Measurements from ENCODE around the gene TTC4. TPM values are rescaled to one million over a fixed set of nuclear protein-coding genes. Genes with fewer than 3 reads are reported as not detected.

The TTC4 gene
- total and polyA plus RNA-seq, 9 donors: 23.4 to 30.8 (median 25.3) TPM

- no peak overlapping the region for H3K27ac ChIP-seq (ENCODE audit: low read length)
- H3K4me3 ChIP-seq (ENCODE audit: low read length): no peak overlapping the region
- no peaks in the 10 kb centered on the region for H3K4me1 ChIP-seq (ENCODE audit: control insufficient read depth, insufficient read depth, low read length)
- no peaks in the 10 kb centered on the region for H3K36me3 ChIP-seq (ENCODE audit: control insufficient read depth, insufficient read depth, low read length)
- H3K9me3 ChIP-seq (replicated peaks; ENCODE audit: control insufficient read depth, low read depth, low read length): no peaks in the 10 kb centered on the region
- H3K27me3 ChIP-seq (ENCODE audit: control insufficient read depth, insufficient read depth, low read length): no peaks in the 10 kb centered on the region
- WGBS (ENCODE audit: insufficient coverage): 94% methylated on average over 8 of the region's 9 CpGs
- no peak for DNase-seq
Measured at GRCh38 chr1:54701066-54701465, 14.6 kb upstream of the TTC4 start.

GRCh38 chr1:54701996-54702395 lies 13.7 kb upstream of the TTC4 start:
- DNase-seq: no peak
- Histone ChIP-seq H3K27me3 (ENCODE audit: control insufficient read depth, insufficient read depth, low read length) (no peaks in the 10 kb centered on the region), H3K4me1 (ENCODE audit: control insufficient read depth, insufficient read depth, low read length) (no peaks in the 10 kb centered on the region), H3K9me3 (replicated peaks; ENCODE audit: control insufficient read depth, low read depth, low read length) (no peaks in the 10 kb centered on the region), H3K4me3 (ENCODE audit: low read length) (no peak overlapping the region), H3K36me3 (ENCODE audit: control insufficient read depth, insufficient read depth, low read length) (no peaks in the 10 kb centered on the region), H3K27ac (ENCODE audit: low read length) (no peak overlapping the region)
- 76% methylated on average over 10 of the region's 11 CpGs for WGBS (ENCODE audit: insufficient coverage)

GRCh38 chr1:54703471-54703870 lies 12.2 kb upstream of the TTC4 start:
- Histone ChIP-seq H3K4me1 (ENCODE audit: control insufficient read depth, insufficient read depth, low read length) (no peaks in the 10 kb centered on the region), H3K4me3 (ENCODE audit: low read length) (no peak overlapping the region), H3K9me3 (replicated peaks; ENCODE audit: control insufficient read depth, low read depth, low read length) (no peaks in the 10 kb centered on the region), H3K27ac (ENCODE audit: low read length) (no peak overlapping the region), H3K27me3 (ENCODE audit: control insufficient read depth, insufficient read depth, low read length) (no peaks in the 10 kb centered on the region), H3K36me3 (ENCODE audit: control insufficient read depth, insufficient read depth, low read length) (no peaks in the 10 kb centered on the region)
- 97% methylated on average over 3 of the region's 10 CpGs for WGBS (ENCODE audit: insufficient coverage)
- DNase-seq: no peak

- H3K4me1 ChIP-seq (ENCODE audit: control insufficient read depth, insufficient read depth, low read length): no peaks in the 10 kb centered on the region
- H3K9me3 ChIP-seq (replicated peaks; ENCODE audit: control insufficient read depth, low read depth, low read length): no peaks in the 10 kb centered on the region
- H3K4me3 ChIP-seq (ENCODE audit: low read length): no peak overlapping the region
- H3K27me3 ChIP-seq (ENCODE audit: control insufficient read depth, insufficient read depth, low read length): no peaks in the 10 kb centered on the region
- DNase-seq: no peak
- H3K36me3 ChIP-seq (ENCODE audit: control insufficient read depth, insufficient read depth, low read length): no peaks in the 10 kb centered on the region
- 86% methylated on average over 1 of the region's 2 CpGs for WGBS (ENCODE audit: insufficient coverage)
- no peak overlapping the region for H3K27ac ChIP-seq (ENCODE audit: low read length)
Measured at GRCh38 chr1:54705153-54705552, 10.5 kb upstream of the TTC4 start.

- DNase-seq: no peak
- Histone ChIP-seq H3K27ac (ENCODE audit: low read length) (no peak overlapping the region), H3K4me3 (ENCODE audit: low read length) (no peak overlapping the region), H3K9me3 (replicated peaks; ENCODE audit: control insufficient read depth, low read depth, low read length) (no peaks in the 10 kb centered on the region), H3K4me1 (ENCODE audit: control insufficient read depth, insufficient read depth, low read length) (no peaks in the 10 kb centered on the region), H3K27me3 (ENCODE audit: control insufficient read depth, insufficient read depth, low read length) (peaks cover under 1% of the 10 kb centered on the region), H3K36me3 (ENCODE audit: control insufficient read depth, insufficient read depth, low read length) (no peaks in the 10 kb centered on the region)
- 86% methylated on average over 4 of the region's 4 CpGs for WGBS (ENCODE audit: insufficient coverage)
Measured at GRCh38 chr1:54706419-54706818, 9.2 kb upstream of the TTC4 start.

GRCh38 chr1:54708385-54708784 lies 7.3 kb upstream of the TTC4 start:
- no peaks in the 10 kb centered on the region for H3K36me3 ChIP-seq (ENCODE audit: control insufficient read depth, insufficient read depth, low read length)
- no peak for DNase-seq
- H3K4me1 ChIP-seq (ENCODE audit: control insufficient read depth, insufficient read depth, low read length): no peaks in the 10 kb centered on the region
- H3K9me3 ChIP-seq (replicated peaks; ENCODE audit: control insufficient read depth, low read depth, low read length): no peaks in the 10 kb centered on the region
- peaks cover 2% of the 10 kb centered on the region for H3K27me3 ChIP-seq (ENCODE audit: control insufficient read depth, insufficient read depth, low read length)
- H3K27ac ChIP-seq (ENCODE audit: low read length): no peak overlapping the region
- no peak overlapping the region for H3K4me3 ChIP-seq (ENCODE audit: low read length)

GRCh38 chr1:54709547-54710292 lies 5.9 kb upstream of the TTC4 start:
- Histone ChIP-seq H3K27ac (ENCODE audit: low read length) (no peak overlapping the region), H3K4me3 (ENCODE audit: low read length) (no peak overlapping the region), H3K4me1 (ENCODE audit: control insufficient read depth, insufficient read depth, low read length) (no peaks in the 10 kb centered on the region), H3K9me3 (replicated peaks; ENCODE audit: control insufficient read depth, low read depth, low read length) (no peaks in the 10 kb centered on the region), H3K27me3 (ENCODE audit: control insufficient read depth, insufficient read depth, low read length) (peaks cover 2% of the 10 kb centered on the region), H3K36me3 (ENCODE audit: control insufficient read depth, insufficient read depth, low read length) (no peaks in the 10 kb centered on the region)
- no peak for DNase-seq
- WGBS (ENCODE audit: insufficient coverage): 75% methylated on average over 8 of the region's 8 CpGs

- WGBS (ENCODE audit: insufficient coverage): no CpG with 5 or more reads among the region's 3 CpGs
- Histone ChIP-seq H3K4me3 (ENCODE audit: low read length) (no peak overlapping the region), H3K36me3 (ENCODE audit: control insufficient read depth, insufficient read depth, low read length) (no peaks in the 10 kb centered on the region), H3K4me1 (ENCODE audit: control insufficient read depth, insufficient read depth, low read length) (peaks cover 6% of the 10 kb centered on the region), H3K9me3 (replicated peaks; ENCODE audit: control insufficient read depth, low read depth, low read length) (no peaks in the 10 kb centered on the region), H3K27ac (ENCODE audit: low read length) (no peak overlapping the region), H3K27me3 (ENCODE audit: control insufficient read depth, insufficient read depth, low read length) (peaks cover 2% of the 10 kb centered on the region)
- peak; percentile 17 for DNase-seq
Measured at GRCh38 chr1:54710434-54710833, 5.2 kb upstream of the TTC4 start.

GRCh38 chr1:54710841-54711240 lies 4.8 kb upstream of the TTC4 start:
- H3K4me1 ChIP-seq (ENCODE audit: control insufficient read depth, insufficient read depth, low read length): peaks cover 6% of the 10 kb centered on the region
- DNase-seq: no peak
- no peak overlapping the region for H3K27ac ChIP-seq (ENCODE audit: low read length)
- H3K36me3 ChIP-seq (ENCODE audit: control insufficient read depth, insufficient read depth, low read length): no peaks in the 10 kb centered on the region
- H3K4me3 ChIP-seq (ENCODE audit: low read length): no peak overlapping the region
- H3K9me3 ChIP-seq (replicated peaks; ENCODE audit: control insufficient read depth, low read depth, low read length): no peaks in the 10 kb centered on the region
- WGBS (ENCODE audit: insufficient coverage): 88% methylated on average over 4 of the region's 6 CpGs
- H3K27me3 ChIP-seq (ENCODE audit: control insufficient read depth, insufficient read depth, low read length): peaks cover 2% of the 10 kb centered on the region

- 81% methylated on average over 5 of the region's 10 CpGs for WGBS (ENCODE audit: insufficient coverage)
Measured at GRCh38 chr1:54711536-54711935, 4.1 kb upstream of the TTC4 start.

More at GRCh38 chr1:54711536-54711935, 4.1 kb upstream of the TTC4 start:
- peaks cover 6% of the 10 kb centered on the region for H3K4me1 ChIP-seq (ENCODE audit: control insufficient read depth, insufficient read depth, low read length)
- no peak overlapping the region for H3K27ac ChIP-seq (ENCODE audit: low read length)
- no peak overlapping the region for H3K4me3 ChIP-seq (ENCODE audit: low read length)
- H3K9me3 ChIP-seq (replicated peaks; ENCODE audit: control insufficient read depth, low read depth, low read length): no peaks in the 10 kb centered on the region
- peaks cover 2% of the 10 kb centered on the region for H3K27me3 ChIP-seq (ENCODE audit: control insufficient read depth, insufficient read depth, low read length)
- H3K36me3 ChIP-seq (ENCODE audit: control insufficient read depth, insufficient read depth, low read length): no peaks in the 10 kb centered on the region
- no peak for DNase-seq
